Calu3 (cell line): ENCODE data around the gene LRBA. TPM values are rescaled to one million over a fixed set of nuclear protein-coding genes. Genes with fewer than 3 reads are reported as not detected.

ENCODE experiments used
- BruUV-seq: library from RNA; stranded (reverse); fragments of 400-500 nt; replicated peaks from 2 replicates; lab custom pipeline; 2021; lab: Mats Ljungman, UMichigan
- CTCF ChIA-PET: fragments of 300-600 bp; sonication (Branson Sonifier 250); formaldehyde crosslinking; loops from one replicate; lab custom pipeline; 2022; ENCODE audit warnings: antibody characterized with exemption; lab: Charles Lee
- DNase-seq: peaks from one replicate; pipeline ENCODE4 v3.0.0; 2022
- H3K27ac Mint-ChIP-seq: one replicate; pipeline ENCODE4 v1.8.0; 2022; ENCODE audit warnings: mixed read lengths; ENCODE audit not compliant: unreplicated experiment
- H3K27me3 Mint-ChIP-seq: one replicate; pipeline ENCODE4 v1.8.0; 2022; ENCODE audit warnings: mixed read lengths; ENCODE audit not compliant: unreplicated experiment
- H3K36me3 Mint-ChIP-seq: one replicate; pipeline ENCODE4 v1.8.0; 2022; ENCODE audit warnings: mild to moderate bottlenecking, moderate library complexity, mixed read lengths; ENCODE audit not compliant: insufficient read depth, unreplicated experiment
- H3K4me1 Mint-ChIP-seq: one replicate; pipeline ENCODE4 v1.8.0; 2022; ENCODE audit warnings: mild to moderate bottlenecking, low read depth, mixed read lengths; ENCODE audit not compliant: unreplicated experiment
- H3K4me3 Mint-ChIP-seq: one replicate; pipeline ENCODE4 v1.8.0; 2022; ENCODE audit warnings: mild to moderate bottlenecking, low read depth, moderate library complexity, mixed read lengths; ENCODE audit not compliant: unreplicated experiment
- H3K9me3 Mint-ChIP-seq: one replicate; pipeline ENCODE4 v1.8.0; 2022; ENCODE audit warnings: low read depth, mixed read lengths; ENCODE audit not compliant: unreplicated experiment
- CTCF ChIP-seq: fragments of 200-600 bp; IDR thresholded peaks from one replicate; pipeline ENCODE4 v1.8.0; 2022; ENCODE audit warnings: antibody characterized with exemption; ENCODE audit not compliant: unreplicated experiment
- intact Hi-C: fragments of 100-400 bp; cut with micrococcal nuclease; formaldehyde crosslinking; loops from one replicate; pipeline ENCODE4 v1.10.0; 2022; ENCODE audit not compliant: unreplicated experiment
- total RNA-seq: library from RNA; stranded (reverse); gene quantifications from 2 replicates; pipeline ENCODE4 v1.2.3, GENCODE V29; 2022

The LRBA gene
- total RNA-seq, 1 experiment from 2014 or later: 49.0 TPM

- CTCF ChIA-PET: no interaction called here
- intact Hi-C loops: no loop called here
- H3K27me3 Mint-ChIP-seq: no peaks in the 10 kb centered on the region
- no peaks in the 10 kb centered on the region for H3K4me1 Mint-ChIP-seq
- no peaks in the 10 kb centered on the region for H3K9me3 Mint-ChIP-seq
- DNase-seq: no peak
- no peak for TF ChIP-seq CTCF
- H3K27ac Mint-ChIP-seq: no peak overlapping the region
- BruUV-seq: no TSS peak
- no peaks in the 10 kb centered on the region for H3K36me3 Mint-ChIP-seq
- H3K4me3 Mint-ChIP-seq: no peak overlapping the region
These were observed 553.1 kb downstream of the LRBA start for GRCh38 chr4:150461957-150462356.

- DNase-seq: no peak
- CTCF ChIA-PET: no interaction called here
- no peak for TF ChIP-seq CTCF
- Mint-ChIP-seq H3K9me3 (no peaks in the 10 kb centered on the region), H3K4me3 (no peak overlapping the region), H3K4me1 (no peaks in the 10 kb centered on the region), H3K36me3 (no peaks in the 10 kb centered on the region), H3K27ac (no peak overlapping the region), H3K27me3 (no peaks in the 10 kb centered on the region)
- intact Hi-C loops: no loop called here
- BruUV-seq: no TSS peak
These were observed 557.3 kb downstream of the LRBA start for GRCh38 chr4:150457802-150458201.

- CTCF ChIA-PET: no interaction called here
These were observed 563.2 kb downstream of the LRBA start for GRCh38 chr4:150451883-150452282.

GRCh38 chr4:150447356-150447755 lies 567.7 kb downstream of the LRBA start:
- Mint-ChIP-seq H3K4me3 (no peak overlapping the region), H3K27ac (no peak overlapping the region), H3K4me1 (no peaks in the 10 kb centered on the region), H3K9me3 (no peaks in the 10 kb centered on the region), H3K36me3 (no peaks in the 10 kb centered on the region), H3K27me3 (no peaks in the 10 kb centered on the region)
- TF ChIP-seq CTCF: no peak
- no TSS peak for BruUV-seq
- no peak for DNase-seq
- CTCF ChIA-PET: interaction anchor here (0.6 kb wide), 1 partner anchor 564 kb away, joined by 5 read pairs; no protein-coding TSS in a partner anchor
- intact Hi-C loops: no loop called here

More at GRCh38 chr4:150451883-150452282, 563.2 kb downstream of the LRBA start:
- no peak overlapping the region for H3K4me3 Mint-ChIP-seq
- H3K9me3 Mint-ChIP-seq: no peaks in the 10 kb centered on the region
- H3K27ac Mint-ChIP-seq: no peak overlapping the region
- no peaks in the 10 kb centered on the region for H3K36me3 Mint-ChIP-seq
- no peaks in the 10 kb centered on the region for H3K27me3 Mint-ChIP-seq
- intact Hi-C loops: no loop called here
- no peaks in the 10 kb centered on the region for H3K4me1 Mint-ChIP-seq
- DNase-seq: no peak
- no TSS peak for BruUV-seq
- TF ChIP-seq CTCF: no peak
